HTR-8/SVneo (cell line): ENCODE data around the gene TAGLN3.

ENCODE experiments used
- DNase-seq: peaks from one replicate; pipeline ENCODE4 v3.0.0; 2011; ENCODE audit warnings: low spot score, mixed read lengths; ENCODE audit not compliant: insufficient read length
- FAIRE-seq: peaks from 2 replicates; lab custom pipeline; 2011; peaks lifted over from hg19 to GRCh38; lab: Jason Lieb, UNC

Gene TAGLN3

GRCh38 chr3:111975131-111975530 is 23.6 kb upstream of the TAGLN3 start:
- FAIRE-seq (no peak), DNase-seq (no peak)

- DNase-seq (no peak), FAIRE-seq (no peak)
Measured at GRCh38 chr3:111976254-111976653, 22.5 kb upstream of the TAGLN3 start.

- peak; percentile 96 for FAIRE-seq
- peak; percentile 91 for DNase-seq
Measured at GRCh38 chr3:111978583-111979433, 19.9 kb upstream of the TAGLN3 start, which contains the start of gene ABHD10. TSS of gene ABHD10 (plus strand) at chr3:111979026. CDS start at chr3:111979062, 36 bp downstream.

GRCh38 chr3:111979434-111980038 is 19.2 kb upstream of the TAGLN3 start:
- no peak for FAIRE-seq

GRCh38 chr3:111980716-111981456 is 17.8 kb upstream of the TAGLN3 start:
- FAIRE-seq: no peak
- DNase-seq: no peak

More at GRCh38 chr3:111979434-111980038, 19.2 kb upstream of the TAGLN3 start:
- DNase-seq: no peak

- FAIRE-seq (no peak), DNase-seq (no peak)
Measured at GRCh38 chr3:111981457-111981763, 17.3 kb upstream of the TAGLN3 start.

- DNase-seq (no peak), FAIRE-seq (no peak)
Measured at GRCh38 chr3:111984636-111985298, 14.0 kb upstream of the TAGLN3 start.

- no peak for FAIRE-seq
- no peak for DNase-seq
Measured at GRCh38 chr3:111986800-111987199, 11.9 kb upstream of the TAGLN3 start.

GRCh38 chr3:111989061-111989678 is 9.6 kb upstream of the TAGLN3 start:
- DNase-seq (peak; percentile 40), FAIRE-seq (no peak)

- FAIRE-seq (no peak), DNase-seq (no peak)
Measured at GRCh38 chr3:111993038-111993437, 5.7 kb upstream of the TAGLN3 start.

GRCh38 chr3:111999484-112000324 is 982 bp downstream of the TAGLN3 start:
- no peak for DNase-seq
- FAIRE-seq: no peak

- no peak for FAIRE-seq
Measured at GRCh38 chr3:112000367-112000771, 1.6 kb downstream of the TAGLN3 start.

GRCh38 chr3:112000966-112001365 is 2.2 kb downstream of the TAGLN3 start:
- DNase-seq: no peak
- FAIRE-seq: no peak

More at GRCh38 chr3:112000367-112000771, 1.6 kb downstream of the TAGLN3 start:
- DNase-seq: no peak

GRCh38 chr3:112001526-112001925 is 2.8 kb downstream of the TAGLN3 start:
- DNase-seq (no peak), FAIRE-seq (no peak)

- DNase-seq (no peak), FAIRE-seq (no peak)
Measured at GRCh38 chr3:112002096-112002971, 3.6 kb downstream of the TAGLN3 start.

- no peak for DNase-seq
- FAIRE-seq: peak; percentile 13
Measured at GRCh38 chr3:112003321-112004080, 4.8 kb downstream of the TAGLN3 start.

- FAIRE-seq (no peak), DNase-seq (no peak)
Measured at GRCh38 chr3:112004187-112004586, 5.5 kb downstream of the TAGLN3 start.
